Parathyroid adenoma (tissue), 2 donors: ENCODE measurements around the gene USPL1.
"Not testable (repeated sequence)": the region's sequence is repeated elsewhere in the genome, so short reads cannot be mapped to it uniquely, and the experiment has no call there.

Source experiments
- H2AFZ ChIP-seq: fragments of 300-600 bp; sonication (generic); one replicate; pipeline ENCODE4 v1.7.0; 2017; ENCODE audit warnings: antibody characterized with exemption, mild to moderate bottlenecking
- H3K27ac ChIP-seq: fragments of 300-600 bp; sonication (generic); one replicate; pipeline ENCODE4 v1.7.0; 2017
- H3K27me3 ChIP-seq: fragments of 300-600 bp; sonication (generic); one replicate; pipeline ENCODE4 v1.7.0; 2017; ENCODE audit warnings: low read length; ENCODE audit not compliant: control insufficient read depth, insufficient read depth
- H3K36me3 ChIP-seq: fragments of 300-600 bp; sonication (generic); one replicate; pipeline ENCODE4 v1.7.0; 2017; ENCODE audit warnings: low read length; ENCODE audit not compliant: control insufficient read depth, insufficient read depth
- H3K4me1 ChIP-seq: fragments of 300-600 bp; sonication (generic); one replicate; pipeline ENCODE4 v1.7.0; 2017; ENCODE audit warnings: control low read depth
- H3K4me2 ChIP-seq: fragments of 300-600 bp; sonication (generic); one replicate; pipeline ENCODE4 v1.7.0; 2017; ENCODE audit warnings: low read length
- H3K4me3 ChIP-seq: fragments of 300-600 bp; sonication (generic); one replicate; pipeline ENCODE4 v1.7.0; 2017; ENCODE audit warnings: low read depth, low read length
- H3K79me2 ChIP-seq: fragments of 300-600 bp; sonication (generic); one replicate; pipeline ENCODE4 v1.7.0; 2017; ENCODE audit warnings: control low read depth
- H3K9ac ChIP-seq: fragments of 300-600 bp; sonication (generic); one replicate; pipeline ENCODE4 v1.7.0; 2017; ENCODE audit warnings: mild to moderate bottlenecking
- H3K9me3 ChIP-seq: fragments of 300-600 bp; sonication (generic); one replicate; pipeline ENCODE4 v1.7.0; 2017; ENCODE audit warnings: low read length; ENCODE audit not compliant: control insufficient read depth
- TF ChIP-seq, protein P1 (sequence below): fragments of 300-600 bp; sonication (generic); IDR thresholded peaks from one replicate; pipeline ENCODE4 v1.7.0; 2017; ENCODE audit warnings: antibody characterized with exemption, mild to moderate bottlenecking
- donor health status: primary hyperparathyroidism.

USPL1 gene

DNA sequence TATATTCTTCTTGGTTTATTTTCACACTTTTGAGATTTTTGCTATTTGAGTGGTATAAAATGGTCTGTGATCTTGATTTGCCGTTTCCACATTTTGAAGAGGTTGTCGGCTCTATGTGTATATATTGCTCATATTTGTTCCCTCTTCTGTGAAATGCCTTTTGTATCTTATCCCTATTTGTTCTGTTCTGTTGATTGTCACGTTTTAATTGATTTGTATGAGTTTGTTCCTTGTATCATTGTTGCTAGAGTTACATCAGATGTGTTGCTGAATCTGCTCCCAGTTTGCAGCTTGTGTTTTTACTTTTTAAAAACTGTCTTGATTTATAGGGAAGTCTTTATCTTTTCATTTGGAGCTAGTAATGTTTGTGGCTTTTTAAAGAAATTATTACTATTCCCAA is 17.1 kb downstream of the USPL1 start:
- TF ChIP-seq, protein P1, sequence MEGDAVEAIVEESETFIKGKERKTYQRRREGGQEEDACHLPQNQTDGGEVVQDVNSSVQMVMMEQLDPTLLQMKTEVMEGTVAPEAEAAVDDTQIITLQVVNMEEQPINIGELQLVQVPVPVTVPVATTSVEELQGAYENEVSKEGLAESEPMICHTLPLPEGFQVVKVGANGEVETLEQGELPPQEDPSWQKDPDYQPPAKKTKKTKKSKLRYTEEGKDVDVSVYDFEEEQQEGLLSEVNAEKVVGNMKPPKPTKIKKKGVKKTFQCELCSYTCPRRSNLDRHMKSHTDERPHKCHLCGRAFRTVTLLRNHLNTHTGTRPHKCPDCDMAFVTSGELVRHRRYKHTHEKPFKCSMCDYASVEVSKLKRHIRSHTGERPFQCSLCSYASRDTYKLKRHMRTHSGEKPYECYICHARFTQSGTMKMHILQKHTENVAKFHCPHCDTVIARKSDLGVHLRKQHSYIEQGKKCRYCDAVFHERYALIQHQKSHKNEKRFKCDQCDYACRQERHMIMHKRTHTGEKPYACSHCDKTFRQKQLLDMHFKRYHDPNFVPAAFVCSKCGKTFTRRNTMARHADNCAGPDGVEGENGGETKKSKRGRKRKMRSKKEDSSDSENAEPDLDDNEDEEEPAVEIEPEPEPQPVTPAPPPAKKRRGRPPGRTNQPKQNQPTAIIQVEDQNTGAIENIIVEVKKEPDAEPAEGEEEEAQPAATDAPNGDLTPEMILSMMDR, result no peak

DNA sequence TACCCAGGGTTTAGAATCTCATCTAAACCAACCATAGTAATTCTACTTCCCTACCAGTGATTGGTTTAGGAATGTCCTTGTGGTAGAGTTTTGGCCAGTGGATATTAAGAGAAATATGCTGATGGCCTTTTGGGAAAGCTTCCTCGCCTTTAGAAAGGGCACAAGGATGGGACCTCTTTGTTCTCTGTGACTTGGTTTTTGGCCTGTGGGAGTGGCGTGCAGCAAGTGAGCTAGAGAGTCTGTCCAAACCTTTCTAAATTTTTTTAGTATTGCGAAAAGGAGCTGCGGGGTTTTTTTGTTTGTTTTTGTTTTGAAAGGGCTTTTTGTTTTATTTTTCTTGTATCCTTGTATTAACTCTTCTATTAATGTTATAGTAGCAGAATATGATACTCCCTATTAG is 20.6 kb downstream of the USPL1 start:
- Histone ChIP-seq H3K4me1 (no peaks in the 10 kb centered on the region), H3K36me3 (no peaks in the 10 kb centered on the region), H3K9ac (no peak overlapping the region), H3K4me2 (no peak overlapping the region), H2AFZ (no peak overlapping the region), H3K27ac (no peak overlapping the region), H3K4me3 (no peak overlapping the region), H3K79me2 (peaks cover 10% of the 10 kb centered on the region), H3K9me3 (no peaks in the 10 kb centered on the region), H3K27me3 (no peaks in the 10 kb centered on the region)
- TF ChIP-seq, protein P1, result no peak

More for the DNA sequence above, 17.1 kb downstream of the USPL1 start:
- no peaks in the 10 kb centered on the region for H3K27me3 ChIP-seq
- no peak overlapping the region for H3K27ac ChIP-seq
- H3K79me2 ChIP-seq, result peaks cover 12% of the 10 kb centered on the region
- H3K9me3 ChIP-seq, result no peaks in the 10 kb centered on the region
- H3K4me1 ChIP-seq, result no peaks in the 10 kb centered on the region
- H3K4me2 ChIP-seq, result no peak overlapping the region
- no peak overlapping the region for H3K4me3 ChIP-seq
- no peaks in the 10 kb centered on the region for H3K36me3 ChIP-seq
- H2AFZ ChIP-seq, result no peak overlapping the region
- H3K9ac ChIP-seq, result no peak overlapping the region

DNA sequence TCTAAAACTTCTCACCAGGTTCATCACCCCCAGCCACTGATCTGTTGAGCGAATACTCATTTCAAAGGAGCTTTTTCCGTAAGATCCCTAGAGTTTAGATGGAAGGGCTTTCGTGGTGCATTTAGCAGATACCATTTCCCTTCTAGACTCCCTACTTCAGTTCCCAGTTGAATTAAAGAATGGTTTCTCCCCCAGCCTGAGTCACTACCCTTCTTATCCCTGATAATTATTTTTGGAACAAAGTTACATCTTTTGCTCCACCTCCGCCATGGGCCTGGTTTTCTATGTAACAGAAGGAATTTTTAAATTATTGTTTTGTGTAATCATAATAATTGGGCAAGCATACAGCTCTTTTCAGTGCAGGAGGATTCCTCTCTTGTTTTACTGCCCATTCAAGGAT is 22.0 kb downstream of the USPL1 start:
- Histone ChIP-seq H3K79me2 (peaks cover 3% of the 10 kb centered on the region), H3K27me3 (no peaks in the 10 kb centered on the region), H3K36me3 (no peaks in the 10 kb centered on the region), H3K4me2 (no peak overlapping the region), H2AFZ (no peak overlapping the region), H3K4me3 (no peak overlapping the region), H3K4me1 (no peaks in the 10 kb centered on the region), H3K27ac (no peak overlapping the region), H3K9ac (no peak overlapping the region), H3K9me3 (no peaks in the 10 kb centered on the region)
- TF ChIP-seq, protein P1, result no peak

DNA sequence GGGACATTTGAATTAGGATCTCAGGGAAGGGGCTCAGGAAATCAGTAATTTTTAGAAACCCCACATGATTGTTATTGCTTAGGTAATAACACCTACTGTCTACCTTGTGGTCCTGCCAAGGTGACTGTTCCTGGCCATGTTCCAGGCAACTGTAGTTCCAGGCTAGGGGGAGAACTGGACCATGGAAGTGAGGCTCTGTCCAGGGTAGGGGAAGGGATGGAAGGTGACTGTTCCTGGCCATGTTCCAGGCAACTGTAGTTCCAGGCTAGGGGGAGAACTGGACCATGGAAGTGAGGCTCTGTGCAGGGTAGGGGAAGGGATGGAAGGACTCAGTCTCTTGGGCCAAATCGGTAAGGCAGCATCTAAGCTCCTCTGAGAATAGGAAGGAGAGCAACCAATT is 23.5 kb downstream of the USPL1 start:
- not testable (repeated sequence) for H3K9me3 ChIP-seq, H2AFZ ChIP-seq, H3K79me2 ChIP-seq, H3K27ac ChIP-seq, H3K27me3 ChIP-seq, H3K4me3 ChIP-seq, H3K4me1 ChIP-seq, H3K9ac ChIP-seq, H3K36me3 ChIP-seq, H3K4me2 ChIP-seq

DNA sequence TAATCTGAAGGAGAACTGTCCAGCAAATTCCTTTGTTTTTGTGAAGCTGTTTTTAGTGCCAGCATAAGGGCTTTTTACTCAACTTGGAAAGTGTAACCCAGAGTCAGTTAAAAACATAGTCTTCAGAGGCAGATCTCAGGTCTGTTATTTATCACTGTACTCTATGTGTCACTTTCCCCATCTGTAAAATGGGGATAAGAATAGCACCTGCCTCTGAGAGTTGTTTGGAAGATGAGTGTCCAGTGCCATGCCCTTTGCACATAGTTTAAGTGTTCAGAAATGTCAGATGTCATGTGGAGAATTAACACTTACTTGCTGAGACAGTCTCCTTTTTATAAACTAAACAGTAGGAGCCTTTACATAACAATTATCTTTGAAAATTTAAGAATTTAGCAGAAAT is 27.9 kb downstream of the USPL1 start:
- no peaks in the 10 kb centered on the region for H3K36me3 ChIP-seq
- no peak overlapping the region for H3K9ac ChIP-seq
- no peak overlapping the region for H3K4me3 ChIP-seq
- H3K9me3 ChIP-seq, result no peaks in the 10 kb centered on the region
- no peaks in the 10 kb centered on the region for H3K27me3 ChIP-seq
- no peaks in the 10 kb centered on the region for H3K4me1 ChIP-seq
- H3K79me2 ChIP-seq, result no peaks in the 10 kb centered on the region
- no peak overlapping the region for H3K4me2 ChIP-seq
- H3K27ac ChIP-seq, result no peak overlapping the region
- H2AFZ ChIP-seq, result no peak overlapping the region
- TF ChIP-seq, protein P1, result no peak
